ENCODE data around the gene UBQLN3. TPM values are rescaled to one million over a fixed set of nuclear protein-coding genes. Genes with fewer than 3 reads are reported as not detected.

Gene UBQLN3
- total RNA-seq, 1 donor from 2014 or later = not detected

GRCh38 chr11:5499671-5500070 lies 10.1 kb downstream of the UBQLN3 start:
- TF ChIP-seq CTCF (IDR thresholded peaks at IDR 0.05; ENCODE audit: partially characterized antibody, unreplicated experiment) = no peak
- Mint-ChIP-seq H3K4me1 (ENCODE audit: low read depth, unreplicated experiment) (no peaks in the 10 kb centered on the region), H3K9me3 (ENCODE audit: unreplicated experiment) (no peaks in the 10 kb centered on the region), H3K27ac (ENCODE audit: unreplicated experiment) (no peak overlapping the region), H3K27me3 (ENCODE audit: unreplicated experiment) (no peaks in the 10 kb centered on the region), H3K4me3 (ENCODE audit: unreplicated experiment) (no peak overlapping the region), H3K36me3 (ENCODE audit: unreplicated experiment) (no peaks in the 10 kb centered on the region)
- DNase-seq = no peak

- H3K27ac Mint-ChIP-seq (ENCODE audit: unreplicated experiment) = no peak overlapping the region
- no peak for TF ChIP-seq CTCF (IDR thresholded peaks at IDR 0.05; ENCODE audit: partially characterized antibody, unreplicated experiment)
- no peaks in the 10 kb centered on the region for H3K36me3 Mint-ChIP-seq (ENCODE audit: unreplicated experiment)
- no peak overlapping the region for H3K4me3 Mint-ChIP-seq (ENCODE audit: unreplicated experiment)
- no peak for DNase-seq
- no peaks in the 10 kb centered on the region for H3K9me3 Mint-ChIP-seq (ENCODE audit: unreplicated experiment)
- H3K27me3 Mint-ChIP-seq (ENCODE audit: unreplicated experiment) = no peaks in the 10 kb centered on the region
- no peaks in the 10 kb centered on the region for H3K4me1 Mint-ChIP-seq (ENCODE audit: low read depth, unreplicated experiment)
Measured at GRCh38 chr11:5489576-5490357, 20.0 kb downstream of the UBQLN3 start.

- no peaks in the 10 kb centered on the region for H3K36me3 Mint-ChIP-seq (ENCODE audit: unreplicated experiment)
- no peak overlapping the region for H3K4me3 Mint-ChIP-seq (ENCODE audit: unreplicated experiment)
- no peak overlapping the region for H3K27ac Mint-ChIP-seq (ENCODE audit: unreplicated experiment)
- H3K27me3 Mint-ChIP-seq (ENCODE audit: unreplicated experiment) = no peaks in the 10 kb centered on the region
- TF ChIP-seq CTCF (IDR thresholded peaks at IDR 0.05; ENCODE audit: partially characterized antibody, unreplicated experiment) = no peak
- H3K4me1 Mint-ChIP-seq (ENCODE audit: low read depth, unreplicated experiment) = no peaks in the 10 kb centered on the region
- no peak for DNase-seq
- no peaks in the 10 kb centered on the region for H3K9me3 Mint-ChIP-seq (ENCODE audit: unreplicated experiment)
Measured at GRCh38 chr11:5488798-5489399, 20.9 kb downstream of the UBQLN3 start.

- Mint-ChIP-seq H3K4me3 (ENCODE audit: unreplicated experiment) (no peak within 1 kb of the TSS), H3K36me3 (ENCODE audit: unreplicated experiment) (no peaks in the 10 kb centered on the region), H3K27ac (ENCODE audit: unreplicated experiment) (no peak within 1 kb of the TSS), H3K9me3 (ENCODE audit: unreplicated experiment) (no peaks in the 10 kb centered on the region), H3K27me3 (ENCODE audit: unreplicated experiment) (no peaks in the 10 kb centered on the region), H3K4me1 (ENCODE audit: low read depth, unreplicated experiment) (no peaks in the 10 kb centered on the region)
- DNase-seq = no peak
- TF ChIP-seq CTCF (IDR thresholded peaks at IDR 0.05; ENCODE audit: partially characterized antibody, unreplicated experiment) = no peak
Measured at GRCh38 chr11:5488385-5488784, 21.4 kb downstream of the UBQLN3 start, which contains the start of gene OR52D1. OR52D1 (plus strand) TSS chr11:5488685; CDS start chr11:5488707, 22 bp downstream.

- Mint-ChIP-seq H3K9me3 (ENCODE audit: unreplicated experiment) (no peaks in the 10 kb centered on the region), H3K4me3 (ENCODE audit: unreplicated experiment) (no peak overlapping the region), H3K36me3 (ENCODE audit: unreplicated experiment) (no peaks in the 10 kb centered on the region), H3K27ac (ENCODE audit: unreplicated experiment) (no peak overlapping the region), H3K27me3 (ENCODE audit: unreplicated experiment) (no peaks in the 10 kb centered on the region), H3K4me1 (ENCODE audit: low read depth, unreplicated experiment) (no peaks in the 10 kb centered on the region)
- DNase-seq = no peak
- TF ChIP-seq CTCF (IDR thresholded peaks at IDR 0.05; ENCODE audit: partially characterized antibody, unreplicated experiment) = no peak
Measured at GRCh38 chr11:5486421-5486820, 23.3 kb downstream of the UBQLN3 start.

Measured in glutamatergic neuron (in vitro differentiated cells).